ENCODE measurements around the gene CNPY4.

GRCh38 chr7:100147278-100147677 lies 27.8 kb downstream of the CNPY4 start:
- TF ChIP-seq, protein P1, sequence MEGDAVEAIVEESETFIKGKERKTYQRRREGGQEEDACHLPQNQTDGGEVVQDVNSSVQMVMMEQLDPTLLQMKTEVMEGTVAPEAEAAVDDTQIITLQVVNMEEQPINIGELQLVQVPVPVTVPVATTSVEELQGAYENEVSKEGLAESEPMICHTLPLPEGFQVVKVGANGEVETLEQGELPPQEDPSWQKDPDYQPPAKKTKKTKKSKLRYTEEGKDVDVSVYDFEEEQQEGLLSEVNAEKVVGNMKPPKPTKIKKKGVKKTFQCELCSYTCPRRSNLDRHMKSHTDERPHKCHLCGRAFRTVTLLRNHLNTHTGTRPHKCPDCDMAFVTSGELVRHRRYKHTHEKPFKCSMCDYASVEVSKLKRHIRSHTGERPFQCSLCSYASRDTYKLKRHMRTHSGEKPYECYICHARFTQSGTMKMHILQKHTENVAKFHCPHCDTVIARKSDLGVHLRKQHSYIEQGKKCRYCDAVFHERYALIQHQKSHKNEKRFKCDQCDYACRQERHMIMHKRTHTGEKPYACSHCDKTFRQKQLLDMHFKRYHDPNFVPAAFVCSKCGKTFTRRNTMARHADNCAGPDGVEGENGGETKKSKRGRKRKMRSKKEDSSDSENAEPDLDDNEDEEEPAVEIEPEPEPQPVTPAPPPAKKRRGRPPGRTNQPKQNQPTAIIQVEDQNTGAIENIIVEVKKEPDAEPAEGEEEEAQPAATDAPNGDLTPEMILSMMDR (IDR thresholded peaks at IDR 0.05): no peak
- TF ChIP-seq POLR2A (IDR thresholded peaks at IDR 0.05): no peak

All from uterus (tissue), 2 donors.